Keratinocyte (primary cell): ENCODE measurements around the gene LEP. TPM values are rescaled to one million over a fixed set of nuclear protein-coding genes. Genes with fewer than 3 reads are reported as not detected.

Experiments
- DNase-seq: peaks from one replicate; pipeline ENCODE4 v3.0.0-alpha.2; 2011; ENCODE audit warnings: low read depth, missing footprints, low spot score
- FAIRE-seq: peaks from 2 replicates; lab custom pipeline; 2011; peaks lifted over from hg19 to GRCh38; lab: Jason Lieb, UNC
- H2AFZ ChIP-seq: 2 replicates; pipeline ENCODE4 v1.6.0; 2012; ENCODE audit warnings: low read length, control low read depth, inconsistent platforms; ENCODE audit not compliant: control insufficient read depth
- H3K27ac ChIP-seq: 2 replicates; pipeline ENCODE4 v1.5.1; 2011; ENCODE audit warnings: low read length; ENCODE audit not compliant: control insufficient read depth, insufficient read depth
- H3K27me3 ChIP-seq: 3 replicates; pipeline ENCODE4 v1.6.0; 2011; ENCODE audit warnings: low read length; ENCODE audit not compliant: control insufficient read depth, insufficient read depth; ENCODE audit errors: extremely low read depth
- H3K36me3 ChIP-seq, 2 experiments: 2 replicates in 1 of 2; 3 replicates in 1 of 2; pipeline ENCODE4 v1.5.1; 2011; ENCODE audit warnings: low read length in 2 of 2, mild to moderate bottlenecking in 1 of 2; ENCODE audit not compliant: control insufficient read depth in 2 of 2, insufficient read depth in 2 of 2; ENCODE audit errors: extremely low read depth in 1 of 2
- H3K4me1 ChIP-seq: 3 replicates; pipeline ENCODE4 v1.5.1; 2011; ENCODE audit warnings: low read length; ENCODE audit not compliant: control insufficient read depth, insufficient read depth; ENCODE audit errors: extremely low read depth
- H3K4me2 ChIP-seq: 3 replicates; pipeline ENCODE4 v1.6.0; 2011; ENCODE audit warnings: low read depth, low read length; ENCODE audit not compliant: control insufficient read depth, insufficient read depth; ENCODE audit errors: extremely low read depth
- H3K4me3 ChIP-seq, 3 experiments: fragments of 200-600 bp in 1 of 3; sonication (generic) in 1 of 3; 2 replicates in 2 of 3; 3 replicates in 1 of 3; pipeline ENCODE4 v1.5.1; 2011 to 2016; ENCODE audit warnings: low read length in 3 of 3, mild to moderate bottlenecking in 3 of 3, control low read depth in 2 of 3, inconsistent platforms in 1 of 3, low read depth in 1 of 3, mixed read lengths in 1 of 3, mixed run types in 1 of 3, moderate library complexity in 1 of 3; ENCODE audit not compliant: control insufficient read depth in 2 of 3, insufficient read depth in 2 of 3; ENCODE audit errors: extremely low read depth in 1 of 3
- H3K79me2 ChIP-seq: 2 replicates; pipeline ENCODE4 v1.6.0; 2012; ENCODE audit warnings: low read length; ENCODE audit not compliant: control insufficient read depth, insufficient read depth
- H3K9ac ChIP-seq: 3 replicates; pipeline ENCODE4 v1.6.0; 2011; ENCODE audit warnings: low read length; ENCODE audit not compliant: control insufficient read depth, insufficient read depth; ENCODE audit errors: extremely low read depth
- H3K9me1 ChIP-seq: 3 replicates; pipeline ENCODE4 v1.6.0; 2011; ENCODE audit warnings: low read length; ENCODE audit not compliant: control insufficient read depth, insufficient read depth; ENCODE audit errors: extremely low read depth
- H3K9me3 ChIP-seq: 2 replicates; pipeline ENCODE4 v1.5.1; 2012; ENCODE audit warnings: low read depth, low read length; ENCODE audit not compliant: control insufficient read depth
- H4K20me1 ChIP-seq: 3 replicates; pipeline ENCODE4 v1.6.0; 2011; ENCODE audit warnings: low read length; ENCODE audit not compliant: control insufficient read depth, insufficient read depth; ENCODE audit errors: extremely low read depth
- CTCF ChIP-seq, 3 experiments: IDR thresholded peaks in 1 of 3; conservative IDR thresholded peaks in 1 of 3; optimal IDR thresholded peaks in 1 of 3; 2 replicates in 2 of 3; 3 replicates in 1 of 3; pipeline versions ENCODE3 to v1.5.1; 2011; ENCODE audit warnings: low read length in 3 of 3, mild to moderate bottlenecking in 3 of 3, moderate library complexity in 2 of 3, control low read depth in 1 of 3, inconsistent platforms in 1 of 3; ENCODE audit not compliant: insufficient read depth in 2 of 3; ENCODE audit errors: extremely low read depth in 1 of 3
- EZH2 ChIP-seq: IDR thresholded peaks from one replicate; pipeline ENCODE4 v1.6.1; 2012; ENCODE audit warnings: inconsistent platforms, mild to moderate bottlenecking, low read length, moderate library complexity
- dilution Hi-C: fragments of 300-500 bp; cut with MboI; formaldehyde crosslinking; loops from one replicate; pipeline ENCODE4 v1.7.0; 2020; ENCODE audit warnings: low sequenced_read_pairs; ENCODE audit not compliant: extremely low pct_ligation_motif_present
- polyA plus RNA-seq, 5 experiments: library from polyadenylated mRNA; depleted of rRNA in 3 of 5; stranded (reverse) in 3 of 5; stranded (forward) in 1 of 5; unstranded in 1 of 5; fragments of >200 nt; gene quantifications; 1 replicate in 1 of 5; 2 replicates in 3 of 5; 3 replicates in 1 of 5; pipeline versions ENCODE4 v1.2.1 to v1.2.3, GENCODE V29; 2011 to 2012; ENCODE audit warnings: missing spikeins in 2 of 5, low read depth in 1 of 5, low replicate concordance in 1 of 5

Gene LEP
- polyA plus RNA-seq, 1 donor (not counting 4 experiments of a cell fraction or from before 2014, with no cell fraction given): 0.10 TPM

- H3K4me2 ChIP-seq: no peak overlapping the region
- H3K9me3 ChIP-seq: no peaks in the 10 kb centered on the region
- H3K4me3 ChIP-seq: no peak overlapping the region
- DNase-seq (no peak), FAIRE-seq (no peak)
- H3K27ac ChIP-seq: peak overlapping the region; percentile 46
- peaks cover 27% of the 10 kb centered on the region for H3K4me1 ChIP-seq
- TF ChIP-seq EZH2 (no peak), CTCF (optimal IDR thresholded peaks at IDR 0.05 in 1 of 3, IDR thresholded peaks at IDR 0.05 in 1 of 3, conservative IDR thresholded peaks at IDR 0.05 in 1 of 3; ENCODE audit: extremely low read depth in 1 of 3, insufficient read depth in 2 of 3, low read length in 3 of 3) (no peak)
- dilution Hi-C loops: no loop called here
- no peaks in the 10 kb centered on the region for H3K79me2 ChIP-seq
- H3K9me1 ChIP-seq: no peaks in the 10 kb centered on the region
- no peaks in the 10 kb centered on the region for H3K36me3 ChIP-seq
- no peaks in the 10 kb centered on the region for H4K20me1 ChIP-seq
- H3K27me3 ChIP-seq: no peaks in the 10 kb centered on the region
- H3K9ac ChIP-seq: no peak overlapping the region
- no peak overlapping the region for H2AFZ ChIP-seq
These were observed 23.0 kb upstream of the LEP start for GRCh38 chr7:128217967-128218652.

DNA sequence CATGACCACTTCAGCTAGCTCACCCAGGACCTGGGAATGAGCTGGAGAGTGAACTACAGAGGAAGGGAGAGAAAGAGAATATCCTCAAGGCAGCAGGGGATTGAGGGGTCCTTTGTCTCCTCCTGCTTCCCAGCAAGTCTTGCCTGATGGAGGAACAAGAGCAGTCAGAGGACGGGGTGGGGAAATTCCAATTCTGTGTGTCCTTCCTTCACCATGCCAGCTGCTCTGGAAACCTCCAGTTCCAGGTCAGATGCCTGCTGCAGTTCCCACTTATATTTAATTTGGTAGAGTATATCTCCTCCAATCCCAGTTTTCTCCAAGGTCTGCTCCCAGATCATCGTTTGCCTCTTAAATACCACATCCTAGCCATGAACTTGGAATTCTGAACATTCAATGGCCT lies 21.4 kb upstream of the LEP start:
- Histone ChIP-seq H3K4me3 (no peak overlapping the region), H3K9ac (no peak overlapping the region), H3K9me3 (no peaks in the 10 kb centered on the region), H3K27me3 (no peaks in the 10 kb centered on the region), H3K9me1 (no peaks in the 10 kb centered on the region), H3K4me1 (peaks cover 27% of the 10 kb centered on the region), H3K79me2 (no peaks in the 10 kb centered on the region), H3K4me2 (no peak overlapping the region), H3K36me3 (no peaks in the 10 kb centered on the region), H3K27ac (no peak overlapping the region), H4K20me1 (no peaks in the 10 kb centered on the region), H2AFZ (no peak overlapping the region)
- TF ChIP-seq CTCF (optimal IDR thresholded peaks at IDR 0.05 in 1 of 3, IDR thresholded peaks at IDR 0.05 in 1 of 3, conservative IDR thresholded peaks at IDR 0.05 in 1 of 3; ENCODE audit: extremely low read depth in 1 of 3, insufficient read depth in 2 of 3, low read length in 3 of 3) (no peak), EZH2 (no peak)
- FAIRE-seq: no peak
- dilution Hi-C loops: no loop called here
- DNase-seq: no peak
